Urothelium cell line (cell line): ENCODE data around the gene ABCB11.
"Not testable (repeated sequence)": the region's sequence is repeated elsewhere in the genome, so short reads cannot be mapped to it uniquely, and the experiment has no call there.

Experiments used
- DNase-seq: peaks from one replicate; pipeline ENCODE4 v3.0.0; 2011; ENCODE audit warnings: low spot score, mixed read lengths
- FAIRE-seq: peaks from 2 replicates; lab custom pipeline; 2011; peaks lifted over from hg19 to GRCh38; lab: Jason Lieb, UNC

ABCB11 gene

DNA sequence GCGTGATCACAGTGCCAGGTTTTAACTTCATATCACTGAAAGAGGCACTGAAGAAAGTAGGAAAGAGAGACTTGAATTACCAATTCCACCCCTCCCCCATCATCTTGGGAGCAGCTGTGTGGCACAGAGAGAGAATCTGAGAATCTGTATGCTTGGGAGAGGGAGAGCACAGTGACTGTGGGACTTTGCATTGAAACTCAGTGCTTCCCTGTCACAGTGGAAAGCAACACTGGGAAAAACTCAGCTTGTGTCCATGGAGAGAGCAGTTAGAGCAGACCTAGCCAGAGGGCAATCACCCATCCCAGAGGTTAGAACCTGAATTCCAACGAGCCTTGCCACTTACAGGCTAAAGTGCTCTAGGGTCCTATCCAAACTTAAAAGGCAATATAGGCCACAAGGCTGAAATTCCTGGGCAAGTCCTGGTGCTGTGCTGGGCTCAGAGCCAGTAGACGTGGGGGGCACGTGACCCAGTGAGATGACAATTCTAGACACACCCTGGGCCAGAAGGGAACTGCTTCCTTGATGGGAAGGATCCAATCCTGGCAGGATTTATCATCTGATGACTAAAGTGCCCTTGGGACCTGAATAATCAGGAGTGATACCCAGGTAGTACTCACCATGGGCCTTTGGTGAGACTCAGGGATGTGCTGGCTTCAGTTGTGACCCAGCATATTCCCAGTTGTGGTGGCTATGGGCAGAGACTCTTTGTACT lies 15.5 kb upstream of the ABCB11 start:
- DNase-seq: no peak
- no peak for FAIRE-seq

DNA sequence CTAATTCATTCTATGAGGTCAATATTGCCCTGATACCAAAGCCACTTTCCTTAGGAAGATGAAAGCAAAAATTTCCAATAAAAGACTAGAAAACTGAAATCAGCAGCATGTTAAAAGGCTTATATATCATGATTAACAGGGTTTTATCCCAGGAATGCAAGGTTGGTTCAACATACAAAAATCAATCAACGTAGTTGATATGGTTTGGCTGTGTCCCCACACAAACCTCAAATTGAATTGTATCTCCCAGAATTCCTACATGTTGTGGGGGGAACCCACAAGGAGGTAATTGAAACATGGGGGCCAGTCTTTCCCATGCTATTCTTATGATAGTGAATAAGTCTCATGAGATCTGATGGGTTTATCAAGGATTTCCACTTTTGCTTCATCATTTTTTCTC lies 11.7 kb upstream of the ABCB11 start:
- no peak for FAIRE-seq

DNA sequence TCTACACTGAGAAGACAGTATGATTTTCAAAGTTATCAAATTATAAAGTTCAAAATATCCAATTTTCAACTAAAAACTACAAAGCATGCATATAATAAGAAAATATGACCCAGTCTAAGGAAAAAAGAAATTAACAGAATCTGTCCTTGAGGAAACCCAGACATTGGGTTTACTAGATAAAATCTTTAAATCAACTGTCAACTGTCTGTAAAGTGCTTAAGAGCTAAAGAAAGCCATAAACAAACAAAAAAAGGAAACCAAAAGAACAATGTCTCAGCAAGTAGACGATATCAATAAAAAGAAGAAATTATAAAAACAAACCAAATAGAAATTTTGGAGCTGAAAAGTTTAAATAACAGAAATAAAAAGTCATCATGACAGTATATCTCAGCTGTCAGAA lies 10.5 kb upstream of the ABCB11 start:
- FAIRE-seq (no peak), DNase-seq (no peak)

More for the DNA sequence above, 11.7 kb upstream of the ABCB11 start:
- DNase-seq: no peak

DNA sequence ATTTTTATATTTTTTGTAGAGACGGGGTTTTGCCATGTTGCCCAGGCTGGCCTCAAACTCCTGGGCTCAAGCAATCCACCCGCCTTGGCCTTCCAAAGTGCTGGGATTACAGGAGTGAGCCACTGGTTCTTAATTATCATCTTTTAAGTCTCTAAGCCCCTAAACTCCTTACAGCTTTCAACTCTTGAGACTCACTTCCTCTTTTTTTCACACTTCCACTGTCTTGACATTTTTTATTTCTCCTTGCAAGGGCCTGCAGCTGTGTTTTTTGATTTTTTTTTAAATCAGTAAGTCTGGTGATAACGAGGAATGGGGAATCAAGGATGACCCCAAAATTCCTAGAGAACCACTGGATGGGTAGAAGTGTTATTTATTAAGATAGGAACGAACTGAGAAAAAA lies 8.6 kb upstream of the ABCB11 start:
- DNase-seq: no peak
- no peak for FAIRE-seq

DNA sequence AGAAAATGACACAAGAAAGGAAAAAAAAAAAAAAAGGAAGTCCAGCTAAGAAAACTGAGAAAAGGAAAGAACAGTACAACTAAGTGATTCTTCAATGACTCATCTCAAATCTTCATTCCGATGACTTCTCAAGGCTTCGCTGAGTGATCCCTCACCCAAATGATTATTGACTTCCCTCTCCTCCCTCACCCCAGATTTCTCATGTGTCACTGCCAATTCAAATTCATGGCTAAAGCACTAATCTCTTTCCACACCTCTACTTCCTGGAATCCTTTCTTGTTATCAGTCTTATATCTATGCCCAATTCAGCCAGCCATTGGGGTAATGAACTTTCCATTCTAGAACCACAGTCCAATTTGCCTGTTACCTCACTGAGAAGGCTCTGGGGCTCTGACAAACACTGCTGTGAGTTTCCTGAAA lies 7.2 kb upstream of the ABCB11 start:
- peak; percentile 35 for DNase-seq

DNA sequence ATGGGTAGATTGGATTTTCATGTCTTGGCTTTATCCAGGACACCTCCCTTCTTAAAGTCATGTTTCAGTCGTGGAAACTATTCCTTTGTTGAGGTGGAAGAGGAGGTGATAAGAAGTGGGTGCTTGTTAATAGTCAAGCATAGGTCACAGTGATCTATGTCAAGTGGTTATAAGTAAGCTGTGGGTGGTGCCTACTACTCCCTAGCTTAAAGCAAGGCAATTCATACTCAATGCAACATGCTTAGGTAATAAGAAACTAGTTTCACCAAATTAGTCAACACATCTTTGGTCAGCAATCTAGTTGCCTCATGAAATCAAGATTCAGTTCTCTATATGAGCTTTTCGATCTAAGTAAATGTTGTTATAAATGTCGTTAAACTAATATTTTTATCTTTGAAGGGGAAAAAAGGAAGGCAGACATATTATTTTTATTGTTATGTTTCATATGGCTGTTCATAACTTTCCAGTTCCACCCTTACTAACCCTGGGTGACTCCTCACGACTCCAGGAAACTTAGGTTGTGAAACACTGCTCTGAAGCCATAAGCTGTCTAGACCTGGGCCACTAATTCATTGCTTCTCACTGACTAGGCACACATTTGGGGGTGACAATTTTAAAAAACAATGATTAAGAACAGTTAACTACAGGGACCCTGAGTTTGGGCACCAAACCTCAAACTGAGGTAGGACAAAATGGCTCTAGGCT lies 5.8 kb upstream of the ABCB11 start:
- no peak for FAIRE-seq
- DNase-seq: no peak

More for the DNA sequence above, 7.2 kb upstream of the ABCB11 start:
- no peak for FAIRE-seq

DNA sequence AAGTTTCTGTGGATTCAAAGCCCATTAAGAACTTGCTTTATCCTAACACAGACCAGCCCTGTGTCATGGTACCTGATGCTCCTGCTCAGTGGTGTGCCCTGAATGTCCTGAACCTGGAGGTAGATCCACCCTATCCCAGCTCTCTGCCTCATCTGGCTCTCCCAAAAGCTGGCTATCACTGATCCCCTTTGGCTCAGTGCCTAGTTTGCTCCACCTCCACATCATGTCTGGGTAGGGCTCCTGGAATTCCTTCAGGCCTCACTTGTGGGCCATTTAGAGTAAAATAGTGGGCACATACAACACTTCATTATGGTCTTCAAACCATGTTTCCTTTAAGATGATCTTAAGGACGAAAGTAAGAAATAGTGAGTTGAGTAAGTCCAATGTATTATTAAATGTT lies 4.8 kb upstream of the ABCB11 start:
- FAIRE-seq (no peak), DNase-seq (no peak)

DNA sequence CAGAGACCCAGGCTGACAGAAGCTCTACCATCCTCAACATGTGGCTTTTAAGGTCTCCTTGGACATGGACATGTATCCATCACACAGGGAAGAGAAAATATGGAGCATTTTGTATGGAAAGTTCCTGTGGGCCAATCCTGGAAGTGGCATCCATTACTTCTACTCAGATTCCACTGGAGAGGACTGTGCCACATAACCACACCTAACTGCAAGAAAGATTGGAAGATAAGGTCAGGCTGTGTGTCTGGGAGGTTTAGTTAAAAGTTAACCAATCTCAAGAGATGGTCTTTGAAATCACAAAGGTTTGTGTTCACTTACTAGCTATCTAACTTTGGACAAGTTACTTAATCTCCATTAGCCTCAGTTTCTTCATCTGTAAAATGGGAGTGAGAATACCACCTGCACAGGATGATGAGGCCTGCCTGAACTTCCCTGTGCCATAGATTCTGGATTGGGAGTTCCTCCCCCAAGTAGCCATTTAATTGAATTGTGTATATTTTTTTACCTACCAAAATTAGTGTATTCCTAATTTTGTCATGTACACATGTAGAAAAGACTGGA lies 3.9 kb upstream of the ABCB11 start:
- FAIRE-seq (no peak), DNase-seq (no peak)

DNA sequence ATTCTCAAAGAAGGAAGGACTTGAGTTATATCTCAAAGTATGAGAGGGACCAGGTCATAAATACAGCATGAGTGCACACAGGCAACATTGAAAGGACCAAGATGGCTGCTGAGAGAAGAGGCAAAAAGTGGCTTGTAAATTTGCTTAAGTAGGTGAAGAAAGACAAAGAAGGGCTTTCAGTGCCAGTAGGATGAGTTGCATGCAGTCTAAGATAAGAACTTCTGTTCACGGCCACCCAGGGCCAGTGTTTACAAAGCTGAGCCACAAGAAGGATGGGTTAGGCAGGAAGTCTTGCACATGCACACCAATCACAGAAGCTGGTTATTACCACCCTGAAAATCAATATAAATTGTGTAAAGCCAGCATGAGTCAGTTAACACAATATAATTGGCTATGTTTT lies 3.1 kb upstream of the ABCB11 start:
- no peak for FAIRE-seq
- no peak for DNase-seq

DNA sequence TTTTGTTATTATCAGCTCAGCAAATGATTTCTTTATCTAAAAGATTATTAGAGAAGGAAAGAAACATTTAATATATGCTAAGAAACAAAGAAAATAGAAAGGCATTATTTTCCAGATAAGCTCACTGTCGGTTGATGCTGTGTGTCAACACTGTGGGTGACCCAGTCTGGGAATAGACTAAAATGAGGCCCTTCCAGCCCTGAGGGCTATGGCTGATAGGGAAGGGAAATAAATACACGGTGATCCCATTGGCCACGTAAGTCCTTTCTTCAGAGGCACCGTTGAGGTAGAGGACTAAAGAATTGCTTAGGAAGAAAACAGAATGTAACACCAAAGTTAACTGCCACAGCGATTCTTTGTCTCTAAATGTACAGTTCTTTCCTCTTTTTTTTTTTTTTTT lies 1.8 kb downstream of the ABCB11 start:
- DNase-seq (no peak), FAIRE-seq (no peak)

DNA sequence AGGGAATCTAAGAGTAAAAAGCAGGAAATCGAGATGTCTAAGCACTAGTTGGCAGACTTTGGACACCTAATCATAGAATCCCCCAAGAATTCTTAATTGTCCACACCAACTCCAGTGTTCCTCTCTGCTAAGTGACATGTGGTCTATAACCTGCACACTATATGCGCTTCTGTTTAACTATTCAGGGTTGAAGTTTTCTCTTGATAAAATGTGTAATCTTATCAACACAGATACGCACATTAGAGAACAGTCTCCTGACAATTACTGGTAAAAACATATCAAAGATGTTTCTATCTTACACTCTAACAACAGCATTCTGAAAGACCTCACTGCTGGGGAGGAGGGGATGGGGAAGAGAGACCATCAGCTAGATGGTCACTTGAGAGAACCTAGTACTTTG lies 3.9 kb downstream of the ABCB11 start:
- FAIRE-seq: no peak
- no peak for DNase-seq

DNA sequence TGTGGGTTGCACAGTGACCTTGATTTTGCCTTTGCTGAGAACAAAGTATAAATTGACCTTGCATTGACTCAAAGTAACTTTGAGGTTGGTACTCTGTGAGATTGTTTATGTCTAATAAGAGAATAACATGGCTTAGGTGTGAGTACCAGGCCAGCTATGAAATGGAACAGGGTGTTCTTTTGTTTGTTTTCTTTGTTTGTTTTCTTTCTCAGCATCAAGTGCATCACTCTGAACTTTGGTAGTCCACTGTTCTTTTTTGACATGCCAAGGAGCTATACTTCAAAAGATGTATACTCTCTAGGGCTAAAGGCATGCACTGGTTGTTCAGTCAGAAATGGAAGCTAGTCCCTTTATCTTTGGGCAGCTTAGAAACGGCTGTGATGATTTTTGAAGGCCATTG lies 5.1 kb downstream of the ABCB11 start:
- FAIRE-seq (no peak), DNase-seq (no peak)

DNA sequence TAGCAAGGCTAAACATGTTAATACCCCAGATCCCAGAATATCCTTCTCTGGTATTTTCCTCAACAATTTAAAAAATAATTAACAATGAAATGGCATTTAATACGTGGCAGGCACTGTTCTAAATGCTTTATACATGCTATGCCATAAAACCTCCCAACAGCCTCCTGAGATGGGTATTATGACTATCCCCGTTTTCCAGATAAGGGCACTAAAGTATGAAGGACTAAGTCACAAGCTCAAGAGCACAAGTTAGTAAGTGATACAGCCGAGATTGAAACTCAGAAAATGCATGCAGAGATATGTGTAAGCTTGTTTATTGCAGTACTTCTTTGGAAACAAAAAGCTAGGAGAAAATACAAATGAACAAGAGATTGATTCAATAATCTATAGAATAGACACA lies 8.0 kb downstream of the ABCB11 start:
- FAIRE-seq (no peak), DNase-seq (no peak)

DNA sequence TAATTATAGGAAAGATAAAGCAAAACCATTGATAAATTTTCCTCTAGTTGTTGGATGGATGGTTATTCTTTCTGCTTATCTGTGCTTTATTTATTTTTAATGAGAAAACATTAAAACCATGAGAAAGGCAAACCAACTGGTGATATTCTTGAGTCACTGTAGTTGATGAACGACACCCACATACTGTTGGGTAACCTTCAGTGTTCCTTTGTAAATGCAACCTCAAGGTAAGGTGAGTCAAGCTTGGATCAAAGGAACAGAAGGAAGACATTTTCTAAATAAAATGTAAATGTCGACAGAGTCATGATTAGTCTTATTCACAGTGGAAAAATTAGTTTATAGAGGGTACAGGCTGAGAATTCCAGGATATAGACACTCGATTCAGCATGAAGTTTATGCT lies 12.7 kb downstream of the ABCB11 start:
- no peak for FAIRE-seq
- no peak for DNase-seq

DNA sequence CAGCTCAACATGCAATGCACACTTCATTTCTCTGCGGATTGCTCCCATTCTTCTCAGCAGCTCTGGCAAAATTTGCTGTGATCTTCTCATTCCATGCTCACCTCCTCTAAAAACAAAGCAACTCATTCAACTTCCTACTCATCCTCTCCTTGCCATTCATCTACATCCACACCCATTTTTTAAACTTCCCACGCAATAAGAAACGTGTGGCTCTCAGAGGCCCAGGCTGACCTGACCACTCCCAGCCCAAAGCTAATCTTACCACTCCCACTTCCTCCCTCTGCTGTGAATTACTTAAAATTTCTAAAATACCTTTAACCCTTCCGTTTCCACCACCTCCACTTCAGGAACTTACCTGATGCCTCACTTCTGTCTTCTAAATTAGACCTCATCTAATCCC lies 15.2 kb downstream of the ABCB11 start:
- FAIRE-seq: no peak
- DNase-seq: no peak

DNA sequence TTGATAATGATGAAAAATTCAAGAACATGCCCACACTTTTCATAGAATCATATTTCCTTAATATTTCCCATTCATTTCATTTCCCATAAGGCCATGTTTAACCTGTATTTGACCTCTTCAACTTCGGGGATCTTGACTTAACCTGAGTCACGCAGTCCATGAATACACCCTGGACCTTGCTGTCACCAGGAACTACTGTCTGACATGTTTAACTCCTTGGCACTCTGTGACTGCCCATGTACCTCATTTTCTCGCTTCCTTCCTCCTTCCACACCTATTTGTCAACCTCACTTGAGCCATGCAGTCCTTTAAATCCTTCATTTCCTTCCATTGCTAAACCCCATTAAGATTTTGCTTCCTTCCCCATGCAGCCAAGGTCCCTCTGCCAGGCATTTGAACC lies 16.3 kb downstream of the ABCB11 start:
- no peak for FAIRE-seq
- no peak for DNase-seq

DNA sequence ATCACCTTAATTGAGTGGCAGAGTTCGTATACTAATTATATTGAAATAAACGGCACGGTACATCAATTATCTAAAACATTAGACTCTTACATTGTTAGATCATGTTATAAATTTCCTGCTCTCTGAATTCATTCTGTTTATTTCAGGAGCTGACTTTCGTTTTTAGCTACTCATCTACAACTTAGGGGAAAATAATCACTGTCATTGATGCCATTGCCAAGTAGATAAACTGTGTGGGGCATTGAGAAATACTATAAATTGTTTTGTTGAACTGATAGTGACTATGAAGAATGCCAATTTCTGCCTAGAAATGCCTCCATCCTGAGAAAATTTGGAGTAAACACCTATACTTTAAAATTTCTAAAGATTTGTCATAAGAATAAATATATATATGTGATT lies 17.5 kb downstream of the ABCB11 start:
- DNase-seq (no peak), FAIRE-seq (no peak)

DNA sequence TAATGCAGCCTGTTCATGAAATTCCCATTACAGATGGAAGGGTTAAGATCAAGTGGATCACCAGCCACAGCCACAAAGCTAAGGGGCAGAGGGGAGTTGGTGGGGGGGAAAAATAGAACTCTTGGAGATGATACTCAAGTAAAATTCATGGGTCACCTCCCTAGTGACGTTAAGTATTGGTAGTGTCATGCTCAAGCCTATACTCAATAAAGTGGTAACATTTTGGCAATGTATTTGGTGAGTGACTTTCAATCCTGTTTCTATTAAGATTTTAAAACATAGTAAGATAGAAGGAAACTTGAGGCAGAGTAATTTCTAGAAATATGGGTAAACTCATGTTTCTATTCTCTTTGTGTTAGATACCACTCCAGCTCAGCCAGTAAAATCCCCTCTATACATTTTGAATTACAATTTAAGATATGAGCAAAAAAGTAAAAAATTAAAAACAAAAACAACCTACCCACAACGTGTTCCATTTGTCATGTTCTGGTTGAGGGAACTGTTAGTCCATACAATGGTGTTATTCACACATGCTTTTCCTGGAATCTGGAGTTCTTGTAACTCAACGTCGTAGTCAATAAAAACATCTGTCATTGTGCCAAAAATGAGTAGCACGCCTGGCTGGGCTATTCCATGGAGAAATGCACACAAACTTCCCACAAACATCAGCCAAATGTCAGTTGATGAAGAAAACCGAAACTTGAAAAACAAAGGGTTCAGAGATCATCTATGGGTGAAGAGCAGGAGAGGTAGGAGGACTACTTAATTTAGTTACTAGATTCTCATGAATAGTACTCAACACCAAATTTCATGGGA lies 18.1 kb downstream of the ABCB11 start:
- no peak for FAIRE-seq
- DNase-seq: no peak

DNA sequence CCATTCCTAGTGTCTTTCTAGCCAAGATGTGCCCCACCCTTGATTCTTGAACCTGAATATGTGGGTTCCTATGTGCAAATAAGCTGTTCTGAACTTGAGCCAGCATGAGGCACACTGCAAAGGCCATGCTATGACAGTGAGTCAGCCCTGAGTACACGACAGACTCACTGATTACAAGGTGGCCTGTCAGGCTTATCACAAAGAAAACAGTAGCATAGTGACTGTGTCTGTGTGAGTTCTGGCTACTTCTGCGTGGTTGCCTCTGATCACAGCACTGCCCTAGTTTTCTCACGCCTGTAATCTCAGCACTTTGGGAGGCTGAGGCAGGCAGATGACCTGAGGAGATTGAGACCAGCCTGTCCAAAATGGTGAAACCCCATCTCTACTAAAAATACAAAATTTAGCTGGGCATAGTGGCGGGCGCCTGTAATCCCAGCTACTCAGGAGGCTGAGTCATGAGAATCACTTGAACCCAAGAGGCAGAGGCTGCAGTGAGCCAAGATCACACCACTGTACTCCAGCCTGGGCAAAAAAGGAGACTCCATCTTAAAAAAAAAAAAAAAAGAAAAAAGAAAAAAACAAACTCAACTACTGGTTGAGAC lies 18.8 kb downstream of the ABCB11 start:
- FAIRE-seq: peak; percentile 30
- not testable (repeated sequence) for DNase-seq

DNA sequence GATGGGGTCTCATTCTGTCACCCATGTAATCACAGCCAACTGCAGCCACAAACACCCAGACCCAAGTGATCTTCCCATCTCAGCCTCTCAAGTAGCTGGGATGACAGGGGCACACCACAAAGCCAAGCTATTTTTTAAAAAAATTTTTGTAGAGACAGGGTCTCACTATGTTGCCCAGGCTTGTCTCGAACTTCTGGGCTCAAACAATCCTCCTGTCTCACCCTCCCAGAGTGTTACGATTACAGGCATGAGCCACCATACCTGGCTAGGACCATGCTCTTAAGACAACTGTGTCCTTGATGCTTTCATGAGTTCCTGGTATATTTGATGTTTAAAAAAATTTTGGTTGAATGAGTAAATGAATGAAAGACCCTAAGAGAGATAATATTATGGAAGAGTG lies 19.4 kb downstream of the ABCB11 start:
- DNase-seq (no peak), FAIRE-seq (no peak)
